ENCODE results near the gene OR2J3. TPM values are rescaled to one million over a fixed set of nuclear protein-coding genes. Genes with fewer than 3 reads are reported as not detected.
"Not testable (repeated sequence)": the region's sequence is repeated elsewhere in the genome, so short reads cannot be mapped to it uniquely, and the experiment has no call there.

The OR2J3 gene
- not detected for polyA plus RNA-seq (ENCODE audit: insufficient read length in 4 of 4)

GRCh38 chr6:29107758-29108157 lies at the start of gene OR2J3:
Gene OR2J3, plus strand, starts transcription at chr6:29108058. Its CDS starts 3,833 bp downstream, at chr6:29111891.
- no peak for DNase-seq (ENCODE audit: low read depth in 4 of 4, low spot score in 2 of 4)

GRCh38 chr6:29071831-29072723 lies 35.8 kb upstream of the OR2J3 start:
- peak in 1 of 4 donors; percentile 0 for DNase-seq (ENCODE audit: low read depth in 4 of 4, low spot score in 2 of 4)

- DNase-seq (ENCODE audit: low read depth in 4 of 4, low spot score in 2 of 4) = no peak
Observed at GRCh38 chr6:29079203-29079602, 28.7 kb upstream of the OR2J3 start.

- DNase-seq (ENCODE audit: low read depth in 4 of 4, low spot score in 2 of 4) = no peak
Observed at GRCh38 chr6:29081312-29081711, 26.5 kb upstream of the OR2J3 start.

- no peak for DNase-seq (ENCODE audit: low read depth in 4 of 4, low spot score in 2 of 4)
Observed at GRCh38 chr6:29082457-29082856, 25.4 kb upstream of the OR2J3 start.

- no peak for DNase-seq (ENCODE audit: low read depth in 4 of 4, low spot score in 2 of 4)
Observed at GRCh38 chr6:29087213-29087612, 20.6 kb upstream of the OR2J3 start, which contains the start of gene OR2B3. Gene OR2B3, minus strand, starts transcription at chr6:29087313. Its CDS starts 65 bp downstream, at chr6:29087248.

- DNase-seq (ENCODE audit: low read depth in 4 of 4, low spot score in 2 of 4) = no peak
Observed at GRCh38 chr6:29092957-29093356, 14.9 kb upstream of the OR2J3 start.

- DNase-seq (ENCODE audit: low read depth in 4 of 4, low spot score in 2 of 4) = no peak
Observed at GRCh38 chr6:29097803-29098202, 10.1 kb upstream of the OR2J3 start.

GRCh38 chr6:29099190-29099589 lies 8.7 kb upstream of the OR2J3 start, which contains the start of gene OR2J1:
Gene OR2J1, plus strand, starts transcription at chr6:29099490. Its CDS starts 1,453 bp downstream, at chr6:29100943.
- DNase-seq (ENCODE audit: low read depth in 4 of 4, low spot score in 2 of 4) = no peak

GRCh38 chr6:29112135-29112534 lies 4.3 kb downstream of the OR2J3 start:
- DNase-seq (ENCODE audit: low read depth in 4 of 4, low spot score in 2 of 4) = no peak

GRCh38 chr6:29114964-29115363 lies 7.1 kb downstream of the OR2J3 start:
- DNase-seq (ENCODE audit: low read depth in 4 of 4, low spot score in 2 of 4) = not testable (repeated sequence)

- no peak for DNase-seq (ENCODE audit: low read depth in 4 of 4, low spot score in 2 of 4)
Observed at GRCh38 chr6:29129326-29130012, 21.6 kb downstream of the OR2J3 start.

- DNase-seq (ENCODE audit: low read depth in 4 of 4, low spot score in 2 of 4) = no peak
Observed at GRCh38 chr6:29130644-29131043, 22.8 kb downstream of the OR2J3 start.

GRCh38 chr6:29131691-29132090 lies 23.8 kb downstream of the OR2J3 start:
- no peak for DNase-seq (ENCODE audit: low read depth in 4 of 4, low spot score in 2 of 4)

- DNase-seq (ENCODE audit: low read depth in 4 of 4, low spot score in 2 of 4) = no peak
Observed at GRCh38 chr6:29137724-29138123, 29.9 kb downstream of the OR2J3 start.

GRCh38 chr6:29141606-29142005 lies 33.7 kb downstream of the OR2J3 start:
- no peak for DNase-seq (ENCODE audit: low read depth in 4 of 4, low spot score in 2 of 4)

- DNase-seq (ENCODE audit: low read depth in 4 of 4, low spot score in 2 of 4) = no peak
Observed at GRCh38 chr6:29142309-29142708, 34.5 kb downstream of the OR2J3 start.

GRCh38 chr6:29146179-29146578 lies 38.3 kb downstream of the OR2J3 start:
- DNase-seq (ENCODE audit: low read depth in 4 of 4, low spot score in 2 of 4) = no peak

GRCh38 chr6:29147074-29147473 lies 39.2 kb downstream of the OR2J3 start:
- no peak for DNase-seq (ENCODE audit: low read depth in 4 of 4, low spot score in 2 of 4)

- not testable (repeated sequence) for DNase-seq (ENCODE audit: low read depth in 4 of 4, low spot score in 2 of 4)
Observed at GRCh38 chr6:29149444-29149843, 41.6 kb downstream of the OR2J3 start.

GRCh38 chr6:29153083-29153482 lies 45.2 kb downstream of the OR2J3 start:
- DNase-seq (ENCODE audit: low read depth in 4 of 4, low spot score in 2 of 4) = no peak
